Uterus (tissue), 4 donors: Measurements from ENCODE around the gene EYS. TPM values are rescaled to one million over a fixed set of nuclear protein-coding genes. Genes with fewer than 3 reads are reported as not detected.

Experiments used
- DNase-seq, 2 donors: peaks; one replicate each; pipeline ENCODE4 v3.0.0-alpha.2; 2019 to 2020
- H3K27ac ChIP-seq, 2 donors: fragments of 200-600 bp; sonication (generic); 1 replicate in 1 of 2; 2 replicates in 1 of 2; pipeline ENCODE4 v1.5.1; 2016 to 2018
- H3K27me3 ChIP-seq, 2 donors: fragments of 200-600 bp; sonication (generic); one replicate each; pipeline ENCODE4 v1.5.1; 2018 to 2019; ENCODE audit warnings: control low read depth in 1 of 2
- H3K36me3 ChIP-seq, 2 donors: fragments of 200-600 bp; sonication (generic); one replicate each; pipeline ENCODE4 v1.5.1; 2019; ENCODE audit warnings: control low read depth in 1 of 2
- H3K4me1 ChIP-seq, 2 donors: fragments of 200-600 bp; sonication (generic); one replicate each; pipeline ENCODE4 v1.5.1; 2018 to 2019; ENCODE audit warnings: control low read depth in 1 of 2
- H3K4me3 ChIP-seq, 2 donors: fragments of 200-600 bp; sonication (generic); 1 replicate in 1 of 2; 2 replicates in 1 of 2; pipeline ENCODE4 v1.5.1; 2018 to 2019; ENCODE audit warnings: mild to moderate bottlenecking in 1 of 2
- H3K9me3 ChIP-seq, 2 donors: fragments of 200-600 bp; sonication (generic); one replicate each; pipeline ENCODE4 v1.5.1; 2019; ENCODE audit warnings: control low read depth in 1 of 2
- CTCF ChIP-seq, 4 experiments: fragments of 200-600 bp in 2 of 4; fragments of 450-650 bp in 2 of 4; sonication (generic) in 2 of 4; IDR thresholded peaks; one replicate each; pipeline ENCODE4 v1.5.1; 2016 to 2019; ENCODE audit warnings: antibody characterized with exemption in 4 of 4, mild to moderate bottlenecking in 2 of 4, moderate library complexity in 1 of 4
- POLR2A ChIP-seq, 2 donors: fragments of 450-650 bp; IDR thresholded peaks; one replicate each; pipeline ENCODE4 v1.6.1; 2016; ENCODE audit warnings: antibody characterized with exemption in 2 of 2, mild to moderate bottlenecking in 1 of 2, moderate library complexity in 1 of 2
- intact Hi-C: fragments of 100-400 bp; cut with DNase I; formaldehyde crosslinking; loops from one replicate; pipeline ENCODE4 v1.15.1; 2023; ENCODE audit warnings: low total_unique reads
- total RNA-seq, 4 donors: library from RNA; depleted of rRNA in 3 of 4; stranded (reverse); fragments of >200 nt in 3 of 4; gene quantifications; one replicate each; pipeline versions ENCODE4 v1.1.0 to v1.2.4, GENCODE V29; 2014 to 2023
- donor health status: DM: yes; HTN: yes; CAD: no.

EYS gene
- total RNA-seq, 4 donors from 2014 or later = 1.3 TPM; not detected in 3

- TF ChIP-seq CTCF (IDR thresholded peaks at IDR 0.05) (no peak), POLR2A (IDR thresholded peaks at IDR 0.05) (no peak)
Measured at GRCh38 chr6:63799813-63800212, 1907.2 kb downstream of the EYS start.

GRCh38 chr6:63799313-63799712 is 1907.7 kb downstream of the EYS start:
- H3K9me3 ChIP-seq = no peaks in the 10 kb centered on the region
- intact Hi-C loops = no loop called here
- no peak overlapping the region for H3K4me3 ChIP-seq
- H3K27me3 ChIP-seq = no peaks in the 10 kb centered on the region
- no peak for DNase-seq
- TF ChIP-seq CTCF (IDR thresholded peaks at IDR 0.05) (no peak), POLR2A (IDR thresholded peaks at IDR 0.05) (no peak)
- H3K27ac ChIP-seq = no peak overlapping the region
- H3K4me1 ChIP-seq = no peaks in the 10 kb centered on the region
- H3K36me3 ChIP-seq = no peaks in the 10 kb centered on the region

More at GRCh38 chr6:63799813-63800212, 1907.2 kb downstream of the EYS start:
- Histone ChIP-seq H3K9me3 (no peaks in the 10 kb centered on the region), H3K27me3 (no peaks in the 10 kb centered on the region), H3K27ac (no peak overlapping the region), H3K36me3 (no peaks in the 10 kb centered on the region), H3K4me3 (no peak overlapping the region), H3K4me1 (no peaks in the 10 kb centered on the region)
- intact Hi-C loops = no loop called here
- no peak for DNase-seq

GRCh38 chr6:63798378-63798777 is 1908.6 kb downstream of the EYS start:
- intact Hi-C loops = no loop called here
- no peak overlapping the region for H3K27ac ChIP-seq

GRCh38 chr6:63797721-63798120 is 1909.3 kb downstream of the EYS start:
- Histone ChIP-seq H3K4me1 (no peaks in the 10 kb centered on the region), H3K4me3 (no peak overlapping the region), H3K27me3 (no peaks in the 10 kb centered on the region), H3K27ac (no peak overlapping the region), H3K36me3 (no peaks in the 10 kb centered on the region), H3K9me3 (no peaks in the 10 kb centered on the region)
- TF ChIP-seq CTCF (IDR thresholded peaks at IDR 0.05) = no peak
- no peak for DNase-seq
- intact Hi-C loops = no loop called here

More at GRCh38 chr6:63798378-63798777, 1908.6 kb downstream of the EYS start:
- H3K9me3 ChIP-seq = no peaks in the 10 kb centered on the region
- no peaks in the 10 kb centered on the region for H3K27me3 ChIP-seq
- no peak overlapping the region for H3K4me3 ChIP-seq
- TF ChIP-seq POLR2A (IDR thresholded peaks at IDR 0.05) = no peak
- H3K36me3 ChIP-seq = no peaks in the 10 kb centered on the region
- H3K4me1 ChIP-seq = no peaks in the 10 kb centered on the region
- no peak for DNase-seq

- intact Hi-C loops = no loop called here
- TF ChIP-seq CTCF (IDR thresholded peaks at IDR 0.05) (no peak), POLR2A (IDR thresholded peaks at IDR 0.05) (no peak)
- Histone ChIP-seq H3K27ac (no peak overlapping the region), H3K27me3 (no peaks in the 10 kb centered on the region), H3K36me3 (no peaks in the 10 kb centered on the region), H3K9me3 (no peaks in the 10 kb centered on the region), H3K4me3 (no peak overlapping the region), H3K4me1 (no peaks in the 10 kb centered on the region)
- no peak for DNase-seq
Measured at GRCh38 chr6:63795826-63796225, 1911.2 kb downstream of the EYS start.

GRCh38 chr6:63795006-63795405 is 1912.0 kb downstream of the EYS start:
- H3K36me3 ChIP-seq = no peaks in the 10 kb centered on the region
- H3K27ac ChIP-seq = no peak overlapping the region
- H3K4me1 ChIP-seq = no peaks in the 10 kb centered on the region
- H3K27me3 ChIP-seq = no peaks in the 10 kb centered on the region
- no peaks in the 10 kb centered on the region for H3K9me3 ChIP-seq
- no peak for TF ChIP-seq POLR2A (IDR thresholded peaks at IDR 0.05)
- no peak for TF ChIP-seq CTCF (IDR thresholded peaks at IDR 0.05)
- DNase-seq = no peak
- intact Hi-C loops = no loop called here
- no peak overlapping the region for H3K4me3 ChIP-seq
